SW 1271 (cell line): ENCODE data around the gene NXPH1.
"Not testable (repeated sequence)": the region's sequence is repeated elsewhere in the genome, so short reads cannot be mapped to it uniquely, and the experiment has no call there.

ENCODE experiments used
- DNase-seq, 2 experiments: peaks; one replicate each; lab custom pipeline; 2025; lab: John Stamatoyannopoulos, UW

Gene NXPH1

GRCh38 chr7:8719102-8719501, 285.7 kb downstream of the NXPH1 start:
- DNase-seq = no peak

GRCh38 chr7:8724080-8724718, 290.8 kb downstream of the NXPH1 start:
- peak in 1 of 2 experiments; percentile 64 for DNase-seq

DNA sequence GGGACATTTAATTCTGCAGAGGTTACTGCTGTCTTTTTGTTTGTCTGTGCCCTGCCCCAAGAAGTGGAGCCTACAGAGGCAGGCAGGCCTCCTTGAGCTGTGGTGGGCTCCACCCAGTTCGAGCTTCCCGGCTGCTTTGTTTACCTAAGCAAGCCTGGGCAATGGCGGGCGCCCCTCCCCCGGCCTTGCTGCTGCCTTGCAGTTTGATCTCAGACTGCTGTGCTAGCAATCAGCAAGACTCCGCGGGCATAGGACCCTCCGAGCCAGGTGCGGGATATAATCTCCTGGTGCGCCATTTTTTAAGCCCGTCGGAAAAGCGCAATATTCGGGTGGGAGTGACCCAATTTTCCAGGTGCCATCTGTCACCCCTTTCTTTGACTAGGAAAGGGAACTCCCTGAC, 298.3 kb downstream of the NXPH1 start:
- DNase-seq = not testable (repeated sequence)

DNA sequence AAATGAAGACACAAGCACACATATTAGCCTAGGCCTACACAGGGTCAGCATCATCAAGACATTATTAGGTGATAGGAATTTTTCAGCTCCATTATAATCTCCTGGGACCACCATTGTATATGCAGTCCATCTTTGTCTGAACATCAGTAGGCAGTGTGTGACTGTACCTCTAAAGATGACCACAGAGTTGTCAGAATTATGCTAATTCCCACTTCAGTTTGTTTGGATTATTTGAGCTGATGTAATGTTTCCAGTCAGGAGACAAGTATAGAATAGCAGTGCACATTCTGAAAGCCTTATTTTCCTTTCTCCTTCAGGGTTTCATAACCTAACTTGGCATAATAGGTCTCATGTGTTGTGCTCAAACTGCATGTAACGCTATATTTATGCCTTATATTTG, 306.4 kb downstream of the NXPH1 start:
- DNase-seq = no peak

- DNase-seq = no peak
Measured at GRCh38 chr7:8742837-8743236, 309.4 kb downstream of the NXPH1 start.

DNA sequence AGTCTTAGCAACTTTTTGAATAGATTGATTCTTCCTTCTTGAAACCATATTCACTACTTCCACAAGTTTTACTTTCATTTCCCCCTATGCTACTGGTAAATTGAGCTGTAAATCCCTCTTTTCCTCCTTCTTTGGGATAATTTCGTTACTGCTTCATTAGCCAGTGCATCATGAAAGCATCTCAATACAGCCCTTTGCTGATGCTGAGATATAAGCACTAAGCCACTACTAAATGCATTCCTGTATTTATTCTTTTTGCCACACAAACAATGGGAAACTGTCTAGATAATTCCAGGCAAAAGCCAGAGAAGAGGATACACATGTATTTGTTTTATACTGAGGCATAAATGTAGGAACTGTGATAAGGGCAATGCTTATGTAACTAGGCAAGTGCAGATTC, 313.9 kb downstream of the NXPH1 start:
- DNase-seq = no peak

DNA sequence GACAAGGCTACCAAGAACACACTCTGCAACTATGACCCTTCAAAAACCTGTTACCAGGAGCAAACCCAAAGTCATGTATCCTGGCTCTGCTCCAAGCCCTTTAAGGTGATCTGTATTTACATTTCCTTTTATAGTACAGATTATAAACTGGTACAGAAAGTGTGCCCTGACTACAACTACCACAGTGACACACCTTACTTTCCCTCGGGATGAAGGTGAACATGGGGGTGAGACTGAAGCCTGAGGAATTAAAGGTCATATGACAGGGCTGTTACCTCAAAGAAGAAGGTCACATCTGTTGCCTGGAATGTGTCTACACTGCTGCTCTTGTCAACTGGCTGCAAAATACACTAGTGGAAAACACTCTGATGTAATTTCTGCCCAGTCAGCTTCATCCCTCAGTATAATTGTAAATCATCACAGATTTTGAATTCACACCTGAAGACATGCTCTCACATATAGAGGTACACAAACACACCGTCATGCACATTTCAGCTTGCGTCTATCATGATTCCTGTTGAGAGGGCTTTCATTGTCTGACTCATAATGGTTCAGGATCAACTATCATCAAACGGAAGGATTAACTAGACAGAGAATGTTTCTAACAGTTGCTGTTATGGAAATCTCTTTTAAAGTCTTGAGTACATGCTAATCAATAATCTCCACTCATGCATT, 318.3 kb downstream of the NXPH1 start:
- no peak for DNase-seq

DNA sequence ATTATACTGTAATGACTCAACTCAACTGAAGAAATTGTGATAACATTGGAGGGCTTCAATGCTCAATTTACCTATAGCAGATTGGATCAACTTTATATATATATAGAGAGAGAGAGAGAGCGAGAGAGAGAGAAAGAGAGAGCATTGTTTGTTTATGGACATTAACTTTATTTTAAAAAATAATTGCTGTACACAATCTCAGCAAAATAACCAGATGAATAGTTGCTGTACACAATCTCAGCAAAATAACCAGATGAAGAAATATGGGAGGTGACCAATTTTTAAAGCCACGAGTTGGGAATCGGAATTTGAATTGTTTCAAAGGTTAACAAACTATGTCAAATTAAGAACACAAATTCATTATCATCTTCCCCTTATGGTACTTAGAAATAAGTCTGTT, 319.9 kb downstream of the NXPH1 start:
- no peak for DNase-seq

DNA sequence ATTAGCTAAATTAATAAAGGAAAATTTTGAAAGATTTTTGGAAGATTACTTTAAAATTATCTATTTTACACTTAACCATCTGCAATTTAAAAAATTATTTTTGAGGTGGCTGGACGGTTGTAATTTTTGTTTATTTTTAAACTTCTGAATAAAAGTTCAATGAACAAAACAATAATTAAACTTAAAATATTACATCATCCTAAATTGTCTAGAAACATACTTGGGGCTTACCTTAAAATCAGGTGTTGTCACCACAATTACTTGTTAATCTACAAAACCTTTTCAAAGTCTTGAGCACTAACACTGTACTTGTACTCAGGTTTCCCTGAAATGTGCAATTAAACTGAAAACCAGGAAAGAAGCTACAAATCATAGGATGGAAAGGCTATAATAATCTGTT, 328.3 kb downstream of the NXPH1 start:
- no peak for DNase-seq

DNA sequence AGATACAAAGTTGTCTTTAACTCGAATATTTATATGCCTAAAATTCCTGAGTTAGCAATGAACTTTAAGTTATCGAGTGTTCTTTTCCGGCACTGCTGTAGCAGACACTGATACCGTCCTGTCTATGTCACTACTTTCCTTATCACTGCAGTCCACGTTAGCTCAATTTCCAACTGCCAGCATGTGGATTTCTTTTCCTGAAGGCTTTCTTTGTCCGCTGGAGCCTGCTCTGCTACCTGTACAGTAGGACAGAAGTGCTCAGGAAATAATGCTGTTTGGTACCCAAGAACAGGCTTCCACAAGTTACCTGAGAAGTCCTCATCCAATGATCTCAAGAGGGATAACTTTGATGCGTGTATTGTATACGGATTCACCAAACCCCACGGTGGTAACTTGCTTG, 329.4 kb downstream of the NXPH1 start:
- DNase-seq = no peak

- DNase-seq = no peak
Measured at GRCh38 chr7:8765374-8765773, 332.0 kb downstream of the NXPH1 start.

GRCh38 chr7:8773518-8773917, 340.1 kb downstream of the NXPH1 start:
- DNase-seq = no peak

DNA sequence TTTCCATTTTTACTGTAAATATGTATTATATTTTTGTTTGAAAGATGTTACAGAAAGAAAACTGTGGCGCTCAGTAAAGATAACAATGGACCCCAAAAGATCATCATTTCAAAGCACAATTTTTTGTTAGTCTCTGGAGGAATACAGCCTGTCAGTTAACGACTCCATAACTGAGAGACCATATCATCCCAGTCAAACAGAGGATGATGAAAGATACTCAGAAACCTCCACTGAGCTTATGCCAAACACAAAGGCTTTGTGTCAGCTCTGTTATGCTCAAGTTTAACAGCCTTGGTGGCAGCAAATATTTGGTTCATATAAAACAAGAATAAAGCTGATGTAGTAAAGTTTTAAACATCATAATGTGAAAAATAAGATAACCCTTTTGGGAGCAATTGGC, 345.1 kb downstream of the NXPH1 start:
- DNase-seq = no peak

- DNase-seq = no peak
Measured at GRCh38 chr7:8781166-8781565, 347.8 kb downstream of the NXPH1 start.

GRCh38 chr7:8783229-8783628, 349.8 kb downstream of the NXPH1 start:
- no peak for DNase-seq

GRCh38 chr7:8785081-8785480, 351.7 kb downstream of the NXPH1 start:
- no peak for DNase-seq

DNA sequence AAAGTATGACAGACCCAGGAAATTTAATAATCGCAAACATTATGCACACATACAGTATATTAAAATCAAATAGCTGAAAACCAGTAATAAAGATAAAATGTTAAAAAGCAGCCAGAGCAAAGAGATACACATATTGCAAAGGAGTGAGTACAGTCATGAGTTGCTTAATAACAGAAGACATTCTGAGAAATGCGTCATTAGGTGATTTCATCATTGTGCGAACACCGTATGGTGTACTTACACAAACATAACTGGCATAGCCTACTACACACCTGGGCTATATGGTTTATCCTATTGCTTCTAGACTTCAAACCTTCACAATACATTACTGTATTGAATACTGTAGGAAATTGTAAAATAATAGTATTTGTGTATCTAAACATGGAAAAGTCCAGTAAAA, 367.6 kb downstream of the NXPH1 start:
- DNase-seq = no peak
